ENCODE results near the gene TOR3A. TPM values are rescaled to one million over a fixed set of nuclear protein-coding genes. Genes with fewer than 3 reads are reported as not detected.

Gene TOR3A
- total and polyA plus RNA-seq, 2 of the 13 experiments (the other 11 are each of a cell fraction or from before 2014, with no cell fraction given), result 14.7 to 28.4 TPM

DNA sequence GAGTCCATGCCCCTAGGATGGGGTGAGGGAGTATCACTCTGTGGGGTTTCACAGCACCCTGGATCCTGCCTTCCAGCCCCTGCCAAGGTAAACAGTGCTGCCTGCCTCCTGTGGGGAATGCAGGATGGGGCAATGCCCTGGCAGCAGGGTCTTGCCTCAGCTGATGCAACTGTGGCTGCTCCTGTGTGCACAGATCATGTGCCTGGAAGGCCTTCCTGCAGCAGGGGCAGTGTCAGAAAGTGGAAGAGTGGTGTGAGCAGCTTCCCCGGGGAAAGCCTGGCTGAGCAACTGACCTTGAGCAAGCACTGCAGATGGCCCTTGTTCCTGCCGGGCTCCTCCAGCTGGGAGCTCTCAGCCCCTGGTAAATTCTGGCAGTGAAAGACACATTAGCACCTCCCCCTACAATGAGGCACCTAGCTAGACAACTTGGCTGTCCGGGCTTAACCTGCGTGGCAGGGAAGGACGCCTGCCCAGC lies 9.9 kb downstream of the TOR3A start (continued):
- TF ChIP-seq ZNF761 (CRISPR knock-in tag; conservative IDR thresholded peaks at IDR 0.05), result no peak
- no peak for TF ChIP-seq KLF11 (CRISPR knock-in tag; IDR thresholded peaks at IDR 0.05)
- TF ChIP-seq ZNF501 (CRISPR knock-in tag; IDR thresholded peaks at IDR 0.05), result no peak
- TF ChIP-seq JDP2 (CRISPR knock-in tag; IDR thresholded peaks at IDR 0.05; ENCODE audit: borderline replicate concordance), result no peak
- no peak for TF ChIP-seq ATAD3A (CRISPR knock-in tag; IDR thresholded peaks at IDR 0.05)
- TF ChIP-seq, protein P1, sequence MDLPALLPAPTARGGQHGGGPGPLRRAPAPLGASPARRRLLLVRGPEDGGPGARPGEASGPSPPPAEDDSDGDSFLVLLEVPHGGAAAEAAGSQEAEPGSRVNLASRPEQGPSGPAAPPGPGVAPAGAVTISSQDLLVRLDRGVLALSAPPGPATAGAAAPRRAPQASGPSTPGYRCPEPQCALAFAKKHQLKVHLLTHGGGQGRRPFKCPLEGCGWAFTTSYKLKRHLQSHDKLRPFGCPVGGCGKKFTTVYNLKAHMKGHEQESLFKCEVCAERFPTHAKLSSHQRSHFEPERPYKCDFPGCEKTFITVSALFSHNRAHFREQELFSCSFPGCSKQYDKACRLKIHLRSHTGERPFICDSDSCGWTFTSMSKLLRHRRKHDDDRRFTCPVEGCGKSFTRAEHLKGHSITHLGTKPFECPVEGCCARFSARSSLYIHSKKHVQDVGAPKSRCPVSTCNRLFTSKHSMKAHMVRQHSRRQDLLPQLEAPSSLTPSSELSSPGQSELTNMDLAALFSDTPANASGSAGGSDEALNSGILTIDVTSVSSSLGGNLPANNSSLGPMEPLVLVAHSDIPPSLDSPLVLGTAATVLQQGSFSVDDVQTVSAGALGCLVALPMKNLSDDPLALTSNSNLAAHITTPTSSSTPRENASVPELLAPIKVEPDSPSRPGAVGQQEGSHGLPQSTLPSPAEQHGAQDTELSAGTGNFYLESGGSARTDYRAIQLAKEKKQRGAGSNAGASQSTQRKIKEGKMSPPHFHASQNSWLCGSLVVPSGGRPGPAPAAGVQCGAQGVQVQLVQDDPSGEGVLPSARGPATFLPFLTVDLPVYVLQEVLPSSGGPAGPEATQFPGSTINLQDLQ (CRISPR knock-in tag; IDR thresholded peaks at IDR 0.05), result no peak
- TF ChIP-seq, protein P2, sequence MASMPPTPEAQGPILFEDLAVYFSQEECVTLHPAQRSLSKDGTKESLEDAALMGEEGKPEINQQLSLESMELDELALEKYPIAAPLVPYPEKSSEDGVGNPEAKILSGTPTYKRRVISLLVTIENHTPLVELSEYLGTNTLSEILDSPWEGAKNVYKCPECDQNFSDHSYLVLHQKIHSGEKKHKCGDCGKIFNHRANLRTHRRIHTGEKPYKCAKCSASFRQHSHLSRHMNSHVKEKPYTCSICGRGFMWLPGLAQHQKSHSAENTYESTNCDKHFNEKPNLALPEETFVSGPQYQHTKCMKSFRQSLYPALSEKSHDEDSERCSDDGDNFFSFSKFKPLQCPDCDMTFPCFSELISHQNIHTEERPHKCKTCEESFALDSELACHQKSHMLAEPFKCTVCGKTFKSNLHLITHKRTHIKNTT (CRISPR knock-in tag; IDR thresholded peaks at IDR 0.05), result no peak
- TF ChIP-seq KLF12 (CRISPR knock-in tag; IDR thresholded peaks at IDR 0.05; ENCODE audit: borderline replicate concordance), result no peak
- TF ChIP-seq NR2C2 (CRISPR knock-in tag; IDR thresholded peaks at IDR 0.05; ENCODE audit: borderline replicate concordance), result peak; percentile 61
- TF ChIP-seq, protein P3, sequence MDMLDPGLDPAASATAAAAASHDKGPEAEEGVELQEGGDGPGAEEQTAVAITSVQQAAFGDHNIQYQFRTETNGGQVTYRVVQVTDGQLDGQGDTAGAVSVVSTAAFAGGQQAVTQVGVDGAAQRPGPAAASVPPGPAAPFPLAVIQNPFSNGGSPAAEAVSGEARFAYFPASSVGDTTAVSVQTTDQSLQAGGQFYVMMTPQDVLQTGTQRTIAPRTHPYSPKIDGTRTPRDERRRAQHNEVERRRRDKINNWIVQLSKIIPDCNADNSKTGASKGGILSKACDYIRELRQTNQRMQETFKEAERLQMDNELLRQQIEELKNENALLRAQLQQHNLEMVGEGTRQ (IDR thresholded peaks at IDR 0.05; ENCODE audit: low read depth, low read length), result peak; percentile 25; the same call in 1 of the 2 replicates
- TF ChIP-seq, protein P3 (CRISPR knock-in tag; IDR thresholded peaks at IDR 0.05; ENCODE audit: borderline replicate concordance), result no peak
- no peak for TF ChIP-seq ETV6 (CRISPR knock-in tag; conservative IDR thresholded peaks at IDR 0.05)
- no peak for TF ChIP-seq HOXA7 (CRISPR knock-in tag; IDR thresholded peaks at IDR 0.05)
- TF ChIP-seq KDM5A (IDR thresholded peaks at IDR 0.05; ENCODE audit: borderline replicate concordance, low read length), result no peak
- TF ChIP-seq, protein P4, sequence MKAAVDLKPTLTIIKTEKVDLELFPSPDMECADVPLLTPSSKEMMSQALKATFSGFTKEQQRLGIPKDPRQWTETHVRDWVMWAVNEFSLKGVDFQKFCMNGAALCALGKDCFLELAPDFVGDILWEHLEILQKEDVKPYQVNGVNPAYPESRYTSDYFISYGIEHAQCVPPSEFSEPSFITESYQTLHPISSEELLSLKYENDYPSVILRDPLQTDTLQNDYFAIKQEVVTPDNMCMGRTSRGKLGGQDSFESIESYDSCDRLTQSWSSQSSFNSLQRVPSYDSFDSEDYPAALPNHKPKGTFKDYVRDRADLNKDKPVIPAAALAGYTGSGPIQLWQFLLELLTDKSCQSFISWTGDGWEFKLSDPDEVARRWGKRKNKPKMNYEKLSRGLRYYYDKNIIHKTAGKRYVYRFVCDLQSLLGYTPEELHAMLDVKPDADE (CRISPR knock-in tag; IDR thresholded peaks at IDR 0.05), result no peak
- TF ChIP-seq U2AF1 (optimal IDR thresholded peaks at IDR 0.05; ENCODE audit: low read depth, low read length), result no peak
- TF ChIP-seq RNF2 (conservative IDR thresholded peaks at IDR 0.05; ENCODE audit: low read depth), result no peak
- TF ChIP-seq, protein P5, sequence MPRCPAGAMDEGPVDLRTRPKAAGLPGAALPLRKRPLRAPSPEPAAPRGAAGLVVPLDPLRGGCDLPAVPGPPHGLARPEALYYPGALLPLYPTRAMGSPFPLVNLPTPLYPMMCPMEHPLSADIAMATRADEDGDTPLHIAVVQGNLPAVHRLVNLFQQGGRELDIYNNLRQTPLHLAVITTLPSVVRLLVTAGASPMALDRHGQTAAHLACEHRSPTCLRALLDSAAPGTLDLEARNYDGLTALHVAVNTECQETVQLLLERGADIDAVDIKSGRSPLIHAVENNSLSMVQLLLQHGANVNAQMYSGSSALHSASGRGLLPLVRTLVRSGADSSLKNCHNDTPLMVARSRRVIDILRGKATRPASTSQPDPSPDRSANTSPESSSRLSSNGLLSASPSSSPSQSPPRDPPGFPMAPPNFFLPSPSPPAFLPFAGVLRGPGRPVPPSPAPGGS (CRISPR knock-in tag; IDR thresholded peaks at IDR 0.05), result no peak
- TF ChIP-seq, protein P6, sequence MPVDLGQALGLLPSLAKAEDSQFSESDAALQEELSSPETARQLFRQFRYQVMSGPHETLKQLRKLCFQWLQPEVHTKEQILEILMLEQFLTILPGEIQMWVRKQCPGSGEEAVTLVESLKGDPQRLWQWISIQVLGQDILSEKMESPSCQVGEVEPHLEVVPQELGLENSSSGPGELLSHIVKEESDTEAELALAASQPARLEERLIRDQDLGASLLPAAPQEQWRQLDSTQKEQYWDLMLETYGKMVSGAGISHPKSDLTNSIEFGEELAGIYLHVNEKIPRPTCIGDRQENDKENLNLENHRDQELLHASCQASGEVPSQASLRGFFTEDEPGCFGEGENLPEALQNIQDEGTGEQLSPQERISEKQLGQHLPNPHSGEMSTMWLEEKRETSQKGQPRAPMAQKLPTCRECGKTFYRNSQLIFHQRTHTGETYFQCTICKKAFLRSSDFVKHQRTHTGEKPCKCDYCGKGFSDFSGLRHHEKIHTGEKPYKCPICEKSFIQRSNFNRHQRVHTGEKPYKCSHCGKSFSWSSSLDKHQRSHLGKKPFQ (CRISPR knock-in tag; IDR thresholded peaks at IDR 0.05; ENCODE audit: insufficient replicate concordance), result no peak
- TF ChIP-seq ZKSCAN1 (IDR thresholded peaks at IDR 0.05; ENCODE audit: low read length), result no peak
- TF ChIP-seq HES4 (CRISPR knock-in tag; IDR thresholded peaks at IDR 0.05; ENCODE audit: borderline replicate concordance), result no peak

Measured in HepG2 (cell line).